ENCODE measurements around the gene ADCY1. TPM values are rescaled to one million over a fixed set of nuclear protein-coding genes. Genes with fewer than 3 reads are reported as not detected.
A peak's percentile ranks its signal among the peaks of the same experiment; 100 is the strongest.

Gene ADCY1
- total and polyA plus RNA-seq, 4 donors: 0.33 to 20.1 (median 4.1) TPM

GRCh38 chr7:45636733-45637132 is 62.6 kb downstream of the ADCY1 start (continued):
- no peak for TF ChIP-seq REST (IDR thresholded peaks at IDR 0.05)

- DNase-seq (ENCODE audit: low spot score): peak; percentile 40
- Histone ChIP-seq H3K4me3 (ENCODE audit: low read depth in 1 of 3, low read length in 3 of 3) (no peak overlapping the region), H3K4me1 (ENCODE audit: control insufficient read depth in 4 of 4, insufficient read depth in 4 of 4, low read length in 3 of 4) (no peaks in the 10 kb centered on the region), H3K36me3 (ENCODE audit: control insufficient read depth in 4 of 4, insufficient read depth in 3 of 4, low read depth in 1 of 4, low read length in 3 of 4) (no peaks in the 10 kb centered on the region), H3K27ac (ENCODE audit: low read depth in 1 of 2, low read length in 2 of 2) (no peak overlapping the region), H3K27me3 (ENCODE audit: control insufficient read depth in 4 of 4, insufficient read depth in 4 of 4, low read length in 3 of 4) (peaks cover 0 to 6% (median 0%) of the 10 kb centered on the region in 4 donors), H3K9me3 (ENCODE audit: control insufficient read depth in 4 of 4, low read length in 3 of 4) (no peaks in the 10 kb centered on the region), H3K9ac (ENCODE audit: low read depth in 1 of 2, low read length in 2 of 2) (no peak overlapping the region)
- TF ChIP-seq HNF4A (conservative IDR thresholded peaks at IDR 0.05): no peak
- TF ChIP-seq YY1 (IDR thresholded peaks at IDR 0.05): no peak
- no peak for TF ChIP-seq NR2F2 (IDR thresholded peaks at IDR 0.05)
- no peak for TF ChIP-seq SP1 (IDR thresholded peaks at IDR 0.05)
- TF ChIP-seq TAF1 (conservative IDR thresholded peaks at IDR 0.05): no peak
- no peak for TF ChIP-seq MAX (IDR thresholded peaks at IDR 0.05)
- no peak for TF ChIP-seq ATF3 (IDR thresholded peaks at IDR 0.05)
- TF ChIP-seq CTCF (IDR thresholded peaks at IDR 0.05; ENCODE audit: low read depth, low read length, missing input control): no peak
- no peak for TF ChIP-seq EGR1 (IDR thresholded peaks at IDR 0.05; ENCODE audit: low read depth in 2 of 2)
- no peak for TF ChIP-seq FOXA2 (IDR thresholded peaks at IDR 0.05)
- TF ChIP-seq GABPA (IDR thresholded peaks at IDR 0.05 in 1 of 2, conservative IDR thresholded peaks at IDR 0.05 in 1 of 2): no peak
- TF ChIP-seq REST (IDR thresholded peaks at IDR 0.05): no peak
- TF ChIP-seq JUND (IDR thresholded peaks at IDR 0.05): no peak
- no peak for TF ChIP-seq RAD21 (IDR thresholded peaks at IDR 0.05)
- WGBS: 59% methylated on average over 2 of the region's 2 CpGs
Observed at GRCh38 chr7:45638916-45639315, 64.7 kb downstream of the ADCY1 start.

All from liver (tissue), 9 donors.